ENCODE results near the gene CERK. TPM values are rescaled to one million over a fixed set of nuclear protein-coding genes. Genes with fewer than 3 reads are reported as not detected.

CERK gene
- total and polyA plus RNA-seq, 2 of the 13 experiments (the other 11 are each of a cell fraction or from before 2014, with no cell fraction given), result 40.3 to 41.9 TPM

DNA sequence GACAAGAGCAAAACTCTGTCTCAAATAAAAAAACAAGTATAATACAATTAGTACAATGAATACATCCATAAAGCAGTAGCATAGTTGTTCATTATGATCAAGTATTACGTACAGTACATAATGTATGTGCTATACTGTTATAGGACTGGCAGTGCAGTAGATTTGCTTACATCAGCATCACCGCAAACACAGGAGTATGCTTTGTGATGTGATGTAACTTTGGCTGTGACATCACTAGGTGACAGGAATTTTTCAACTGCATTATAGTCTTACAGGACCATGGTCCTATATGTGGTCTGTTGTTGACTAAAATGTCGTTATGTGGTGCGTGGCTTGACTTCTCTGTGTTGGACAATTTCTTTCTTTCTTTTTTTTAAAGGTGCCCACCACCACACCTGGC, 41.0 kb upstream of the CERK start:
- peaks cover 17% of the 10 kb centered on the region; the same call in 1 of the 2 replicates for H4K20me1 ChIP-seq (ENCODE audit: insufficient read depth, low read length)
- in situ Hi-C loops (cut with HindIII; ENCODE audit: extremely low pct_ligation_motif_present, low pct_unique_long_range_greater_than_20kb), result no loop called here
- TF ChIP-seq MAFF (IDR thresholded peaks at IDR 0.05; ENCODE audit: low read depth, low read length) (peak; percentile 66), YEATS2 (CRISPR knock-in tag; IDR thresholded peaks at IDR 0.05; ENCODE audit: borderline replicate concordance) (no peak), JUN (CRISPR knock-in tag; IDR thresholded peaks at IDR 0.05) (no peak), CEBPG (CRISPR knock-in tag; IDR thresholded peaks at IDR 0.05) (no peak), ZFP41 (CRISPR knock-in tag; IDR thresholded peaks at IDR 0.05; ENCODE audit: borderline replicate concordance) (no peak), U2AF1 (optimal IDR thresholded peaks at IDR 0.05; ENCODE audit: low read depth, low read length) (no peak), ZFP82 (CRISPR knock-in tag; IDR thresholded peaks at IDR 0.05; ENCODE audit: borderline replicate concordance) (no peak), PATZ1 (CRISPR knock-in tag; IDR thresholded peaks at IDR 0.05) (no peak), CCAR2 (optimal IDR thresholded peaks at IDR 0.05; ENCODE audit: low read depth, low read length) (no peak), ZNF230 (CRISPR knock-in tag; IDR thresholded peaks at IDR 0.05) (no peak), SNAI1 (CRISPR knock-in tag; IDR thresholded peaks at IDR 0.05; ENCODE audit: borderline replicate concordance) (no peak), SMC3 (IDR thresholded peaks at IDR 0.05; ENCODE audit: low read length) (no peak), ZNF180 (CRISPR knock-in tag; IDR thresholded peaks at IDR 0.05; ENCODE audit: borderline replicate concordance, low read depth) (no peak), MEIS2 (CRISPR knock-in tag; IDR thresholded peaks at IDR 0.05) (no peak)
- TF ChIP-seq, protein P1, sequence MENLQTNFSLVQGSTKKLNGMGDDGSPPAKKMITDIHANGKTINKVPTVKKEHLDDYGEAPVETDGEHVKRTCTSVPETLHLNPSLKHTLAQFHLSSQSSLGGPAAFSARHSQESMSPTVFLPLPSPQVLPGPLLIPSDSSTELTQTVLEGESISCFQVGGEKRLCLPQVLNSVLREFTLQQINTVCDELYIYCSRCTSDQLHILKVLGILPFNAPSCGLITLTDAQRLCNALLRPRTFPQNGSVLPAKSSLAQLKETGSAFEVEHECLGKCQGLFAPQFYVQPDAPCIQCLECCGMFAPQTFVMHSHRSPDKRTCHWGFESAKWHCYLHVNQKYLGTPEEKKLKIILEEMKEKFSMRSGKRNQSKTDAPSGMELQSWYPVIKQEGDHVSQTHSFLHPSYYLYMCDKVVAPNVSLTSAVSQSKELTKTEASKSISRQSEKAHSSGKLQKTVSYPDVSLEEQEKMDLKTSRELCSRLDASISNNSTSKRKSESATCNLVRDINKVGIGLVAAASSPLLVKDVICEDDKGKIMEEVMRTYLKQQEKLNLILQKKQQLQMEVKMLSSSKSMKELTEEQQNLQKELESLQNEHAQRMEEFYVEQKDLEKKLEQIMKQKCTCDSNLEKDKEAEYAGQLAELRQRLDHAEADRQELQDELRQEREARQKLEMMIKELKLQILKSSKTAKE (CRISPR knock-in tag; IDR thresholded peaks at IDR 0.05; ENCODE audit: borderline replicate concordance), result no peak
- TF ChIP-seq, protein P2, sequence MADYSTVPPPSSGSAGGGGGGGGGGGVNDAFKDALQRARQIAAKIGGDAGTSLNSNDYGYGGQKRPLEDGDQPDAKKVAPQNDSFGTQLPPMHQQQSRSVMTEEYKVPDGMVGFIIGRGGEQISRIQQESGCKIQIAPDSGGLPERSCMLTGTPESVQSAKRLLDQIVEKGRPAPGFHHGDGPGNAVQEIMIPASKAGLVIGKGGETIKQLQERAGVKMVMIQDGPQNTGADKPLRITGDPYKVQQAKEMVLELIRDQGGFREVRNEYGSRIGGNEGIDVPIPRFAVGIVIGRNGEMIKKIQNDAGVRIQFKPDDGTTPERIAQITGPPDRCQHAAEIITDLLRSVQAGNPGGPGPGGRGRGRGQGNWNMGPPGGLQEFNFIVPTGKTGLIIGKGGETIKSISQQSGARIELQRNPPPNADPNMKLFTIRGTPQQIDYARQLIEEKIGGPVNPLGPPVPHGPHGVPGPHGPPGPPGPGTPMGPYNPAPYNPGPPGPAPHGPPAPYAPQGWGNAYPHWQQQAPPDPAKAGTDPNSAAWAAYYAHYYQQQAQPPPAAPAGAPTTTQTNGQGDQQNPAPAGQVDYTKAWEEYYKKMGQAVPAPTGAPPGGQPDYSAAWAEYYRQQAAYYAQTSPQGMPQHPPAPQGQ (CRISPR knock-in tag; IDR thresholded peaks at IDR 0.05; ENCODE audit: borderline replicate concordance), result no peak

More for the DNA sequence above, 41.0 kb upstream of the CERK start:
- 99% methylated on average over 4 of the region's 4 CpGs for WGBS (ENCODE audit: low lambda C conversion rate)
- Histone ChIP-seq H3K9me3 (ENCODE audit: low read length) (no peaks in the 10 kb centered on the region), H3K27me3 (ENCODE audit: control insufficient read depth in 1 of 2, insufficient read depth in 2 of 2, low read length in 2 of 2) (no peaks in the 10 kb centered on the region), H3K36me3 (replicated peaks in 1 of 2; ENCODE audit: control insufficient read depth in 1 of 2, insufficient read depth in 2 of 2, low read length in 2 of 2) (peaks cover 4 to 11% of the 10 kb centered on the region in 2 experiments; a peak in 3 of 5 replicates), H3K27ac (ENCODE audit: extremely low read length, insufficient read depth, low read length) (no peak overlapping the region), H2AFZ (ENCODE audit: low read length) (no peak overlapping the region), H3K4me2 (ENCODE audit: low read depth, low read length) (no peak overlapping the region), H3K9ac (ENCODE audit: insufficient read depth, low read depth, low read length) (no peak overlapping the region), H3K79me2 (ENCODE audit: insufficient read depth, low read length) (peaks cover 95% of the 10 kb centered on the region), H3K4me3 (replicated peaks in 1 of 3; ENCODE audit: insufficient read depth in 1 of 3, low read depth in 2 of 3, low read length in 3 of 3) (no peak overlapping the region), H3K4me1 (ENCODE audit: insufficient read depth, low read length) (peaks cover 32% of the 10 kb centered on the region)
- ChIA-PET CTCF (ENCODE audit: low intra/inter-chr PET ratio, low total read pairs) (no interaction called here), POLR2A (no interaction called here)
- no peak for FAIRE-seq
- no TSS peak for BruUV-seq (replicated peaks)
- DNase-seq (ENCODE audit: low spot score), result no peak
- intact Hi-C loops (cut with micrococcal nuclease; ENCODE audit: unreplicated experiment), result loop anchor here (5.0 kb wide), 1 partner anchor 382 kb away; no protein-coding TSS in a partner anchor
- no peak for ATAC-seq

Measured in HepG2 (cell line).